ENCODE data around the gene HSPA8. TPM values are rescaled to one million over a fixed set of nuclear protein-coding genes. Genes with fewer than 3 reads are reported as not detected.
A peak's percentile ranks its signal among the peaks of the same experiment; 100 is the strongest.
"Not testable (repeated sequence)": the region's sequence is repeated elsewhere in the genome, so short reads cannot be mapped to it uniquely, and the experiment has no call there.

Gene HSPA8
- total RNA-seq, 2 donors from 2014 or later: 2,110 to 2,554 TPM

DNA sequence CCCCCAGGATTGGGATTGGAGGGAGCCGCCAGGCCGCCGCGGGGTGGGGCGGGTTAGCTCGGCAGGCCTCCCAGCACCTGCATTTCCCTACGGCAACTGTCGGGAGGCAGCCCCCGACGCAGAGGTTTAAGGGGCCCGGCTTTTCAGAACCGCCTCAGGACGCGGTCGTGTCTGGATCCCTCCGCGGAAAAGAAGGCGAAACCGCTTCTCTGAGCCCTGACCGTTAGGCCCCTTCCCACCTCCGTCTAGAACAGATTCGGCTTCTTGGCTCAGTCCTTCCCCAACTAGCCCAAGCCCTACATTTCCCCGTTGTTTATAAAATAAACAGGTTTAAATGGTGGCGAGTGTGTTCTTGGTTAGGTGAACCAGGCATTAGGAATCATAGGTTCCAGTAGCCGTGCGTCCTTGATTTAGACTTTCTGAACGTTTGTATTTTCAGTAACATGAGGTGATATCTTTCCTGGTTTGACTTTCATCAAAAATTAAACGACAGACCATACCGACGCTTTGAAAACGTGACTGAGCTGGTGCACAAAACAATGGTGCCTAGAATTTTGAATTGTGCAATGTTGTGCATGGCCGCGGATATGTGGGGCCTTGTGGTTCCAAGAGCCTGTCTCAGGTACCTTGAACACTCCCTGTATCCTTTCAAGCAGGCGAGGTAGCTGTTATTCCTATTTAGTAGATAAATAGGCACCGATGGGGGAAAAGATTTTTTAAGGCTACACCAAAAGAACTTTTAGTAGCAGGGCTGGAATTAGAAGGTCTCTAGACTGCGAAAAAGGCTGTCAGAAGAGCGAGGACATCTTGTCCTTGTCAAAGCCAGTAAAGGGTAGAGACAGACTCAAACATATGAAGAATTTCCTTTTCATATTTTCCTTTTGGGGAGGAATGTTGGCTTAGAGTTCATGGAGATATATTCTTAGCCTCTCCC is 1.2 kb upstream of the HSPA8 start:
- Mint-ChIP-seq H3K27me3 (no peaks in the 10 kb centered on the region), H3K9me3 (no peaks in the 10 kb centered on the region), H3K4me3 (peak overlapping the region; percentile 88), H3K36me3 (peaks cover 40% of the 10 kb centered on the region), H3K4me1 (ENCODE audit: low read depth in 2 of 2) (peaks cover 56 to 59% of the 10 kb centered on the region in 2 donors), H3K27ac (peak overlapping the region; percentile 98)
- ATAC-seq (no peak), DNase-seq (ENCODE audit: low spot score) (peak; percentile 70)

DNA sequence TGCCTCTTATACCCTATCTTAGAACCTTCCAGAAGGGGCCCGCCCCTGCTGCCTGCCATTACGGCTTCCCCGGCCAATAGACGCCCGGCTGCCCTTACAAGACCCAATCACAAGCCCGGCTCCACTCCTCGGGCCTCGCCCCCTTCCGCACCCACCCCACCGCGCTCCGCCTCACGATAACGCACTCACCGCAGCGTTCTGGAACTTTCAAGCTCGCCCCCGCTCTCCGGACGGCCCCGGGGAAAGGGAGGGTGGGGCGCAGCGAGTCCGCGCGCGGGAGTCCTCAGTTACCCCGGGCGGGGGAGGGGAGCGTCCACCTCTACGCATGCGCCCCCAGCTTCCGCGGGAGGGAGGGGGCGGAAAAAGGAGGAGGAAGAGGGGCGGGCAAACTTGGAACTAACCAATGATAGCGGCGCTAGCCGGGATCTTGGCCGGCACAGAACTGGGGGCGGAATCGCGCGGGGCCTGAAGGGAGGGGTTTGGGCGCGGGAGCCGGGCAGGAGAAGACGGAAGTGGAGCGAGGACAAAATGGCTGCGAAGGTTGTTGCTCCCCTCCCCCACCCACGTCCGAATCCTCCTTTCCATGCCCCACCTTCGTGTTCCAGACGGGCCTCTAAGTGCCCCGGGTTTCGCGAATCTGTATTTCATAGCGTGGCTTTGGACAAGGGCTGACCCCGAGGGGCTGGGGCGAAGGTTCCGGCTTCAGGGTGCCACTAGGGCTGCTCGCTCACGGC is 389 bp upstream of the HSPA8 start:
- DNase-seq (ENCODE audit: low spot score) (peak; percentile 100), ATAC-seq (peak; percentile 93 to 94)
- Mint-ChIP-seq H3K27ac (peak overlapping the region; percentile 98), H3K4me1 (ENCODE audit: low read depth in 2 of 2) (peaks cover 62 to 67% of the 10 kb centered on the region in 2 donors), H3K9me3 (no peaks in the 10 kb centered on the region), H3K27me3 (no peaks in the 10 kb centered on the region), H3K4me3 (peak overlapping the region; percentile 88), H3K36me3 (peaks cover 48% of the 10 kb centered on the region)

DNA sequence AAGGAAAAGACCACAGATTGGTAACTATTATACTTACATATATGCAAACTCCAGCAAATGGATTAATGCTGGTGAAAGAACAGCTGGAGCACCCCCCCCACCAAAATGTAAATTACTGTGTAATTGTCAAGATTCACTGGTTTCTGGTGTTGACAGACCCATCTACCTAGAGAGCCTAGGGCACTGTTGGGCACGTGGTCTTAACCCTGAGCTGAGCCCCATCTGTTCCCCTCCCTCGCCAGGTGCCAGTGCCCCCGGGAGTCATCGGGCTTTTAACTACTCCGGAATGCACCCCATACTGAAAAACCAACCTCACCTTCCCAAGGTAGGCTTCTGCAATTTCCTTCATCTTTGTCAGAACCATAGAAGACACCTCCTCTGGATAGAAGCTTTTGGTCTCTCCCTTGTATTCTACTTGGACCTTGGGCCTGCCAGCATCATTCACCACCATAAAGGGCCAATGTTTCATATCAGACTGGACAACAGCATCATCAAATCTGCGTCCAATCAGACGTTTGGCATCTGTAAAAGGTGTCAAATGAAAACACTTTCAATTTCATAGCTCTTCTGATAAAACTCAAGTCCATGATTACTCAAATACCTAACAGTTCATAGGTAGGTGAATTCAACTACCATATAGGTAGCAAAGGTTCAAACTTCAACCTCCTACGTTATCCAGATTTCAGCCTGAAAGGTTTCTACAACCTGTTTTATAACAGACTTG is 1.5 kb downstream of the HSPA8 start:
- Mint-ChIP-seq H3K27me3 (no peaks in the 10 kb centered on the region), H3K4me3 (peak overlapping the region; percentile 88), H3K36me3 (peaks cover 59% of the 10 kb centered on the region), H3K27ac (peak overlapping the region; percentile 98), H3K4me1 (ENCODE audit: low read depth in 2 of 2) (peaks cover 67 to 75% of the 10 kb centered on the region in 2 donors), H3K9me3 (no peaks in the 10 kb centered on the region)
- no peak for ATAC-seq
- DNase-seq (ENCODE audit: low spot score): no peak

DNA sequence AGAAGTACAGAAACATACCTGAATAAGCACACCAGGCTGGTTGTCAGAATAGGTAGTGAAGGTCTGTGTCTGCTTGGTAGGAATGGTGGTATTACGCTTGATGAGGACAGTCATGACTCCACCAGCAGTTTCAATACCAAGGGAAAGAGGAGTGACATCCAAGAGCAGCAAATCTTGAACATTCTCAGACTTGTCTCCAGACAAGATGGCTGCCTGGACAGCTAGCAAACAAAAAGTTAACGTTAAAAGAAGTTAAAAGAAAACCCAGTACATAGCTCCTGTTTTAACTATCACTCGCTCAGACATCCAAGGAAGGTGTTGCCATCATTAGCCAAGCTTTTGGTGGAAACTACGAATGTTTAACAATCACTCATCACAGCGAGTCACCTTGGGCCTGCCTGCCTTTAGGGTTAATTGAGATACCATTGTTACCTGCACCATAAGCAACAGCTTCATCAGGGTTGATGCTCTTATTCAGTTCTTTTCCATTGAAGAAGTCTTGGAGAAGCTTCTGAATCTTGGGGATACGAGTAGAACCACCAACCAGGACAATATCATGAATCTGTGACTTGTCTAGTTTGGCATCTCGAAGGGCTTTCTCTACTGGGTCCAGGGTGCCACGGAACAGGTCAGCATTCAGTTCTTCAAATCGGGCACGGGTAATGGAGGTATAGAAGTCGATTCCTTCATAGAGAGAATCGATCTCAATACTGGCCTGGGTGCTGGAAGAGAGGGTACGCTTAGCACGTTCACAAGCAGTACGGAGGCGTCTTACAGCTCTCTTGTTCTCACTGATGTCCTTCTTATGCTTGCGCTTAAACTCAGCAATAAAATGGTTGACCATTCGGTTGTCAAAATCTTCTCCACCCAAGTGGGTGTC is 2.7 kb downstream of the HSPA8 start:
- H3K4me3 Mint-ChIP-seq: peak overlapping the region; percentile 88
- ATAC-seq: not testable (repeated sequence)
- H3K4me1 Mint-ChIP-seq (ENCODE audit: low read depth in 2 of 2): peaks cover 64 to 78% of the 10 kb centered on the region in 2 donors

DNA sequence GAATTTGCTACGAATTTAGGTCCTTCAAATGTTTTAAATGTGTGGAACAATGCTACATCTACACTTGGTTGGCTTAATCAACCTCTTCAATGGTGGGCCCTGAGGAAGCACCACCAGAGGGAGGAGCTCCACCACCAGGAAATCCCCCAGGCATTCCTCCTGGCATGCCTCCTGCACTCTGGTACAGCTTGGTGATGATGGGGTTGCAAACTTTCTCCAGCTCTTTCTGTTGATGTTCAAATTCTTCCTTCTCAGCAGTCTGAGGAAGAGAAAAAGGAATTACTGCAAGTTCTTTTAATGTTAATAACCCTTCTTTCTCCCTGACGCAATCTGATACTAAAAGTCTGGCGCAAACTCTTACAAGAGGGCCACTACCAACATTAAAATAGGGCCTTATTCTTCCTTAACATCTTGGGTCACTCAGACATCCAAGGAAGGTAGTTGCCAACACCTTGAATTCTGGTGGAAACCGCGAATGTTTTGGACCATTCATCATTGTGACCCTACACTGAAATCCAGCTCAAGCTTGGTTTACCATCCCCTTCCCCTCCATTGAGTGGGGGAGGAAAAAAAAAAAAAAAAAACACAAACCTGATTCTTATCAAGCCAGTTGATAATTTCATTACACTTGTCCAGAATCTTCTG is 4.2 kb downstream of the HSPA8 start:
- H3K4me3 Mint-ChIP-seq: peak overlapping the region; percentile 88
- H3K9me3 Mint-ChIP-seq: no peaks in the 10 kb centered on the region
- ATAC-seq (no peak), DNase-seq (ENCODE audit: low spot score) (no peak)
- H3K27me3 Mint-ChIP-seq: no peaks in the 10 kb centered on the region
- peaks cover 56 to 73% of the 10 kb centered on the region in 2 donors for H3K4me1 Mint-ChIP-seq (ENCODE audit: low read depth in 2 of 2)
- H3K27ac Mint-ChIP-seq: peak overlapping the region; percentile 98
- peaks cover 59% of the 10 kb centered on the region for H3K36me3 Mint-ChIP-seq

More for the DNA sequence above, 2.7 kb downstream of the HSPA8 start:
- H3K9me3 Mint-ChIP-seq; DNase-seq (ENCODE audit: low spot score); H3K27me3 Mint-ChIP-seq: not testable (repeated sequence)
- peaks cover 61% of the 10 kb centered on the region for H3K36me3 Mint-ChIP-seq
- H3K27ac Mint-ChIP-seq: peak overlapping the region; percentile 98

DNA sequence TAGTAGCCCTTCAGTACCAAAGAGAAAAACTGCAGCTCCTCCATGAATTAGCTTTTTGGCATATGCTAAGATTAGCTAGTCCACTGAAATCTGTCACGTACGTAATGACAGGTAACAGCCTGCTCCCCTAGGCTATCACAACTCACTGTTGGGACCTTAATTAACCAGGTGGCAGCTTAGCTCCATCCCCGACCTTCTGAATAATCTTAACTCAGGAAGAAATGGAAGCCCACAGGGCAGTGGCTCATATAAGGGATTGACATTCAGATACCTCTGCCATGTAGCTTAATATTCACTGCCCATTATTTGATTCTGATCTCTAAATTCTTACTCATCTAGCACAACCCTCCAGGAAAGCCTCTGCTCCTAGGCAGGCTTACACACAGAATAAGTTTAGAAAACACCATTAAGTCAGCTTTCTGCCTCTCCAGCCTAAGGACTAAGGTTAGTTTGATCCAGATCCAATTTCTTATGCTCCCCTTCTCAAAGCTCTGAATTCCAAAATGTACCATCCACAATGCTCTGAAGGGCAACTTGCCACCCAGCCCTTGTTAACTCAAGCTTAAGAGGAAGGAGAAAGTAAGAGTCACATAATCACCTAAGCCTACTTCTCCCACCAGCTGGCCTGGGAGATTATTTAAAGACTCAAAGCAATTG is 5.0 kb downstream of the HSPA8 start:
- DNase-seq (ENCODE audit: low spot score) (no peak), ATAC-seq (no peak)
- Mint-ChIP-seq H3K4me3 (peak overlapping the region; percentile 88), H3K36me3 (peaks cover 59% of the 10 kb centered on the region), H3K9me3 (no peaks in the 10 kb centered on the region), H3K4me1 (ENCODE audit: low read depth in 2 of 2) (peaks cover 53 to 71% of the 10 kb centered on the region in 2 donors), H3K27ac (peak overlapping the region; percentile 98), H3K27me3 (no peaks in the 10 kb centered on the region)

DNA sequence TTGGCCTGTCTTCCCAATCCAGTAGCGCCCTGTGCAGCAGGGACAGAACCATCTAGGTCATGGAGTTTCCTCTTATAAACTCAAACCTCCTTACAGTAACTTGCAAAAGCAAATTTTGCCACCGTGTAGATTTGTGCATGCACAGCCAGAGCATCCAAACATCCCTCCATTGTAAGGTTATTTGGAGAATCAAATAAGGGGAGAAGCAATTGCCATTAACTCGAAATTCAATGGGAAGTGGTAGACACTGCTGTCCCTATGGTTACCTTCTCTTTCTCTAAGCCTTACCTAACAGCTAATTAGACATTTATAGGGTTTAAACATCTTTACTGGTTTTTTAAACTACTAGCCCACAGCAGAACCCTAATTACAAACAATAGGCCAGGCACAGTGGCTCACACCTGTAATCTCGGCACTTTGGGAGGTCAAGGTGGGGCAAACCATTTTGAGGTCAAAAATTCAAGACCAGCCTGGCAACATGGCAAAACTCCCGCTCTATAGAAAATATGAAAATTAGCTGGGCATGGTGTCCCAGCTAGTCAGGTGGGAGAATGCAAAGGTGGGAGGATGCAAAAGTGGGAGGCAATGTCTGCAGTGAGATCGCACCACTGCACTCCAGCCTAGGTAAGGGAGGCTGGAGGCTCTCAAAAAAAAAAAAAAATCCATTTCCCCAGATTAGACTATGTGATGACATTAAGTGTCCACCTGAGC is 6.6 kb downstream of the HSPA8 start:
- H3K36me3 Mint-ChIP-seq: peaks cover 47% of the 10 kb centered on the region
- H3K4me1 Mint-ChIP-seq (ENCODE audit: low read depth in 2 of 2): peaks cover 40 to 56% of the 10 kb centered on the region in 2 donors
- H3K4me3 Mint-ChIP-seq: peak overlapping the region; percentile 88
- H3K27ac Mint-ChIP-seq: peak overlapping the region; percentile 98
- DNase-seq (ENCODE audit: low spot score) (no peak), ATAC-seq (no peak)
- no peaks in the 10 kb centered on the region for H3K27me3 Mint-ChIP-seq
- H3K9me3 Mint-ChIP-seq: no peaks in the 10 kb centered on the region

DNA sequence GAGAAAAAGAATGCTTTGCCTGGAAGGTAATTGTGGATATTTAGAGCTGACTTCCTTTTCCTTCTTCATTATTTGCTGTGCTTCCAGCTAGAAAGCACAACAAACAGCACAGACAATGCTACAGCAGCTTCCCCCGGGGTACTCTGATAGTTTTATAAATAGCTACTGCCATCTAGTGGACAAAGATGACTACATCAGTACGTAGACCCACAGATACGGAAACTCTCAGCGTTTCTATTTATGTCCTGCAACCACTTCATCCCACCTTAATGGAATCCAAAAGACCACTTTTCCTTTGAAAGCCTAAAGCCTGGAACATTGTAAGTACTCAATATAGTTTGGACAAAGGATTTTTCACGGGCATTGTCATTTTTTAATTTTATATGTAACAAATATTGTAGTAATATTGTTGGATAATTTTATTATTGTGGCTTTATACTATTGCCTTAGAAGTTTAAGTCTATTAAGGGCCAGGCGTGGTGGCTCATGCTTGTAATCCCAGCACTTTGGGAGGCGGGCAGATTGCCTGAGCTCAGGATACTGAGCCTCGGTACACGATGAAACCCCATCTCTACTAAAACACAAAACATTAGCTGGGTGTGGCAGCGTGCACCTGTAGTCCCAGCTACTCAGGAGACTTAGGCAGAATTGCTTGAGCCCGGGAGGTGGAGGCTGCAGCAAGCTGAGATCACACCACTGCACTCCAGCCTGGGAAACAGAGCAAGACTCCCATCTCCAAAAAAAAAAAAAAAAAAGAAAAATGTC is 7.5 kb downstream of the HSPA8 start:
- DNase-seq (ENCODE audit: low spot score) (no peak), ATAC-seq (peak; percentile 73 to 74)
- Mint-ChIP-seq H3K4me3 (no peak overlapping the region), H3K27ac (peak overlapping the region; percentile 32 to 98), H3K4me1 (ENCODE audit: low read depth in 2 of 2) (peaks cover 32 to 49% of the 10 kb centered on the region in 2 donors), H3K9me3 (no peaks in the 10 kb centered on the region), H3K27me3 (no peaks in the 10 kb centered on the region), H3K36me3 (peaks cover 38% of the 10 kb centered on the region)

DNA sequence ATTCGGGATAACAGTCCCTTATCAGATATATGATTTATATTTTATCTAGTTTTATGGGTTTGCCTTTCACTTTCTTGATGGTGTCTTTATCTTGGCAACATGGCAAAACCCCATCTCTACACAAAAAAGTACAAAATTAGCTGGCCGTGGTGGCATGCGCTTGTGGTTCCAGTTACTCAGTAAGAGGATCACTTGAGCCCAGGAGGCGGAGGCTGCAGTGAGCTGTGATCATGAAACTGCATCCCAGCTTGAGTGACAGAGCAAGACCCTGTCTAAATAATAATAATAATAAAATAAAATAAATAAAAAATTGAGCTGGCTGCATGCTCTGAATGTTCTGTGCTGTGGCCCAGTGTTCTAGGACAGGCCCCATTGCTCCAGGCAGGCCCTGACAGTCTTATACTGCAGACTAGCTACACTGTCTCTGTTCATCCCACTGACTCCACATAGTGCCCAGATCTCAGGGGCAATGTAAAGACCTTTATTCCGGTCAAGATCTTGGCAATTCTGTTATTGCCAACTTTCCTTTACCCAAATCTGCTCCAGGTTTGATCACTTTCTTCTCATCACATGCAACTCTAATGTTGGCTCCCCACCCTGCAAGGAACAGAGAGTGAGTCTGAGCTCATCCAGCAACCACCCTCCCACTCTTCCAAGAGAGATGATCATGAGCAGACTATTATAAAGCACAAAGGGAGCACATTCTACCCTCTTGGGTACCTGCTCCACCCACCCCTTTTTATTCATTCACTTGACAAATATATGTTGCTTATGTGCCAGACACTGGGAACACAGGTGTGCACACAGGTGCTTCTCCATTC is 8.8 kb downstream of the HSPA8 start:
- DNase-seq (ENCODE audit: low spot score) (no peak), ATAC-seq (peak in 1 of 2 donors; percentile 28)
- Mint-ChIP-seq H3K4me3 (no peak overlapping the region), H3K36me3 (peaks cover 24% of the 10 kb centered on the region), H3K9me3 (no peaks in the 10 kb centered on the region), H3K27me3 (no peaks in the 10 kb centered on the region), H3K4me1 (ENCODE audit: low read depth in 2 of 2) (peaks cover 18 to 36% of the 10 kb centered on the region in 2 donors), H3K27ac (peak overlapping the region in 1 of 2 donors; percentile 6)

DNA sequence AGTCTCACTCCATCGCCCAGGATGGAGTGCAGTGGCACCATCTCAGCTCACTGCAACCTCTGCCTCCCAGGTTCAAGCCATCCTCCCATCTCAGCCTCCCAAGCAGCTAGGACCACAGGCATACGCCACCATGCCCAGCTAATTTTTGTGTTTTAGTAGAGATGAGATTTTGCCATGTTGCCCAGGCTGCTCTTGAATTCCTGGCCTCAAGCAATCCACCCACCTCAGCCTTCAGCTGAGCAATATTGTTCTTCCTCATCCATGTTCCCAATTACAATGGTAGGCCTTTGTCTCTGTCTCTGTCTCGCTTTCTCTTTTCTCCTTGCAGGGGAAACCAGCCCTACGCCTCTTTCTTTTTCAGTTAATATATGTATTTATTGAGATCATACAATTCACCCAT is 10.3 kb downstream of the HSPA8 start:
- H3K27ac Mint-ChIP-seq: no peak overlapping the region

More for the DNA sequence above, 10.3 kb downstream of the HSPA8 start:
- Mint-ChIP-seq H3K4me3 (no peak overlapping the region), H3K36me3 (peaks cover 11% of the 10 kb centered on the region), H3K27me3 (no peaks in the 10 kb centered on the region), H3K9me3 (no peaks in the 10 kb centered on the region), H3K4me1 (ENCODE audit: low read depth in 2 of 2) (peaks cover 5 to 23% of the 10 kb centered on the region in 2 donors)
- ATAC-seq (no peak), DNase-seq (ENCODE audit: low spot score) (no peak)
